Adipose tissue (tissue), 3 donors: ENCODE data around the gene GOLGA8K. TPM values are rescaled to one million over a fixed set of nuclear protein-coding genes. Genes with fewer than 3 reads are reported as not detected.
"Not testable (repeated sequence)": the region's sequence is repeated elsewhere in the genome, so short reads cannot be mapped to it uniquely, and the experiment has no call there.

Experiments used
- H3K27ac ChIP-seq: one replicate; pipeline ENCODE4 v1.5.1; 2013; ENCODE audit warnings: low read depth, low read length
- WGBS, 3 donors: extraction: QIAGEN DNeasy Blood & Tissue Kit; methylation state at CpG; one replicate each; pipeline ENCODE4 v1.1.7; 2013; 5-methylcytosine and 5-hydroxymethylcytosine counted together
- polyA plus RNA-seq, 3 donors: library from polyadenylated mRNA; stranded (reverse); fragments of 200-250 nt; gene quantifications; one replicate each; pipeline ENCODE4 v1.2.3, GENCODE V29; 2013
- donor health status: healthy with polysubstance abuse.
- donor health status: Bipolar disorder and iron deficiency.
- donor health status: healthy.

Gene GOLGA8K
- 1 to 10 TPM in 2 of 3 donors, under 1 TPM in 1; 0.33 to 1.8 (median 1.2) TPM for polyA plus RNA-seq

- not testable (repeated sequence) for H3K27ac ChIP-seq
- no CpG with 5 or more reads among the region's 8 CpGs for WGBS, 3 donors
Measured at GRCh38 chr15:32403192-32403591, at the start of gene GOLGA8K. TSS of gene GOLGA8K (minus strand) at chr15:32403292. CDS start at chr15:32403194, 98 bp downstream.

GRCh38 chr15:32440445-32440977, 37.4 kb upstream of the GOLGA8K start:
- H3K27ac ChIP-seq, result not testable (repeated sequence)
- WGBS, 3 donors, result 20 to 44% methylated on average over 2 to 3 of the region's 12 CpGs; no CpG with 5 or more reads in 1 of the 3 donors

GRCh38 chr15:32434102-32434963, 31.2 kb upstream of the GOLGA8K start:
- no CpG with 5 or more reads among the region's 73 CpGs for WGBS, 3 donors

GRCh38 chr15:32427635-32428034, 24.5 kb upstream of the GOLGA8K start:
- H3K27ac ChIP-seq, result not testable (repeated sequence)
- 11 to 38% methylated on average over 1 of the region's 4 CpGs; no CpG with 5 or more reads in 1 of the 3 donors for whole genome bisulfite sequencing, 3 donors

More at GRCh38 chr15:32434102-32434963, 31.2 kb upstream of the GOLGA8K start:
- H3K27ac ChIP-seq, result not testable (repeated sequence)

GRCh38 chr15:32426511-32426910, 23.4 kb upstream of the GOLGA8K start:
- not testable (repeated sequence) for H3K27ac ChIP-seq
- 64 to 83% (median 78%) methylated on average over 4 of the region's 4 CpGs for WGBS, 3 donors

- not testable (repeated sequence) for H3K27ac ChIP-seq
- 0 to 3% (median 2%) methylated on average over 1 to 2 of the region's 3 CpGs for WGBS, 3 donors
Measured at GRCh38 chr15:32407903-32408302, 4.8 kb upstream of the GOLGA8K start.

- H3K27ac ChIP-seq, result not testable (repeated sequence)
- WGBS, 3 donors, result 83% methylated on average over 2 of the region's 8 CpGs; no CpG with 5 or more reads in 2 of the 3 donors
Measured at GRCh38 chr15:32396522-32396921, 6.6 kb downstream of the GOLGA8K start.

- 14 to 84% (median 59%) methylated on average over 2 of the region's 5 CpGs for WGBS, 3 donors
- not testable (repeated sequence) for H3K27ac ChIP-seq
Measured at GRCh38 chr15:32394745-32395144, 8.3 kb downstream of the GOLGA8K start.

- not testable (repeated sequence) for H3K27ac ChIP-seq
- 75% methylated on average over 2 of the region's 14 CpGs; no CpG with 5 or more reads in 2 of the 3 donors for WGBS, 3 donors
Measured at GRCh38 chr15:32388050-32388648, 14.9 kb downstream of the GOLGA8K start.

- WGBS, 3 donors, result 89 to 98% (median 90%) methylated on average over 4 to 7 of the region's 13 CpGs
- not testable (repeated sequence) for H3K27ac ChIP-seq
Measured at GRCh38 chr15:32385823-32386495, 17.1 kb downstream of the GOLGA8K start.

- 64% methylated on average over 1 of the region's 2 CpGs; no CpG with 5 or more reads in 2 of the 3 donors for WGBS, 3 donors
- not testable (repeated sequence) for H3K27ac ChIP-seq
Measured at GRCh38 chr15:32374185-32374584, 28.9 kb downstream of the GOLGA8K start.

GRCh38 chr15:32373707-32374106, 29.4 kb downstream of the GOLGA8K start:
- no CpG with 5 or more reads among the region's 6 CpGs for WGBS, 3 donors
- not testable (repeated sequence) for H3K27ac ChIP-seq

- not testable (repeated sequence) for H3K27ac ChIP-seq
- WGBS, 3 donors, result 88 to 96% (median 95%) methylated on average over 3 of the region's 5 CpGs
Measured at GRCh38 chr15:32372075-32372474, 31.0 kb downstream of the GOLGA8K start.

GRCh38 chr15:32370526-32370925, 32.6 kb downstream of the GOLGA8K start:
- H3K27ac ChIP-seq, result not testable (repeated sequence)
- no CpG with 5 or more reads among the region's 9 CpGs for WGBS, 3 donors

GRCh38 chr15:32370064-32370463, 33.0 kb downstream of the GOLGA8K start:
- not testable (repeated sequence) for H3K27ac ChIP-seq
- WGBS, 3 donors, result no CpG with 5 or more reads among the region's 2 CpGs

- no CpG with 5 or more reads among the region's 7 CpGs for WGBS, 3 donors
Measured at GRCh38 chr15:32366492-32366891, 36.6 kb downstream of the GOLGA8K start.

GRCh38 chr15:32365955-32366354, 37.1 kb downstream of the GOLGA8K start:
- H3K27ac ChIP-seq, result not testable (repeated sequence)
- WGBS, 3 donors, result no CpG with 5 or more reads among the region's 10 CpGs

More at GRCh38 chr15:32366492-32366891, 36.6 kb downstream of the GOLGA8K start:
- not testable (repeated sequence) for H3K27ac ChIP-seq

- WGBS, 3 donors, result no CpG with 5 or more reads among the region's 16 CpGs
- not testable (repeated sequence) for H3K27ac ChIP-seq
Measured at GRCh38 chr15:32364944-32365343, 38.1 kb downstream of the GOLGA8K start.

GRCh38 chr15:32363449-32363848, 39.6 kb downstream of the GOLGA8K start:
- WGBS, 3 donors, result 58 to 84% (median 67%) methylated on average over 4 to 5 of the region's 8 CpGs
- H3K27ac ChIP-seq, result not testable (repeated sequence)
